CD4-positive, alpha-beta T cell treated with Interleukin-4 for 4 hours (primary cell): ENCODE data around the gene KCNQ2.
"Not testable (repeated sequence)": the region's sequence is repeated elsewhere in the genome, so short reads cannot be mapped to it uniquely, and the experiment has no call there.

Source experiments
- DNase-seq: peaks from one replicate; pipeline ENCODE4 v3.0.0-alpha.2; 2020

KCNQ2 gene

DNA sequence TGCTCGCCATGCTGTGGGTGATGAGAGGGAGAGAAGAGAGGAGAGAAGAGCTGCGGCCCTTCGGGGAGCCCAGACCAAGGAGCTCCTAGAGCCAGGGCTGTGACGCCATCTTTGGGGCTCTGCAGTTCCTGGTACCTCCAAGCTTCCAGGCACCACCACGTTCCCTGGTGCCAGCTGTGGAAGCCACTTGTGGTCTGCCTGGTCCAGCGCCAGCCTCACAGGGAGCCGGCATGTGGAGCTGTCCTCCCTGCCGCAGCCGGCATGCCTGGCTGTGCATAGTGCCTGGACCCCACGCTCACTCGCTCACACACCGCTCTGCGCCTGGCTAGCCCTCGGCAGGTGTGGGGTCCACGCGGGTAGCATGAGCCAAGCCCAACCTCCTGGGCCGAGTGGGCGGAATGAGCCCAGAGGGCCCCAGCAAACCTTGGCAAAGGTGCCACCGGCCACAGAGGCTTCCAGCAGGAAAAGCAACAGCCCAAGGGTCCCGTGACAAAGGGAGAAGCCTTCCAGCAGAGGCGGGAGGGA is 92.0 kb downstream of the KCNQ2 start:
- no peak for DNase-seq

DNA sequence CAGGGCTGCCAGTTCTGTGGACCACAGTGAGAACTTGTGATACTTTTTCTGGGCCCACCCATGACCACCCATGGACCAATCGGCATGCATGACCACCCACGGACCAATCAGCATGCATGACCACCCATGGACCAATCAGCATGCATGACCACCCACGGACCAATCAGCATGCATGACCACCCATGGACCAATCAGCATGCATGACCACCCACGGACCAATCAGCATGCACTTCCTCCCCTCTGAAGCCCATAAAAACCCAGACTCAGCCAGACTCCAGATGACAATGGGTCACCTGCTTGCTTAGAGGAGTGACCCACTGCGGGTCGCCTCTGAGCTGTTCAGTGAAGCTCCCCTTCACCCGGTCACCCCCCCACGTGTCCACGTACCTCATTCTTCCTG is 92.6 kb downstream of the KCNQ2 start:
- not testable (repeated sequence) for DNase-seq

DNA sequence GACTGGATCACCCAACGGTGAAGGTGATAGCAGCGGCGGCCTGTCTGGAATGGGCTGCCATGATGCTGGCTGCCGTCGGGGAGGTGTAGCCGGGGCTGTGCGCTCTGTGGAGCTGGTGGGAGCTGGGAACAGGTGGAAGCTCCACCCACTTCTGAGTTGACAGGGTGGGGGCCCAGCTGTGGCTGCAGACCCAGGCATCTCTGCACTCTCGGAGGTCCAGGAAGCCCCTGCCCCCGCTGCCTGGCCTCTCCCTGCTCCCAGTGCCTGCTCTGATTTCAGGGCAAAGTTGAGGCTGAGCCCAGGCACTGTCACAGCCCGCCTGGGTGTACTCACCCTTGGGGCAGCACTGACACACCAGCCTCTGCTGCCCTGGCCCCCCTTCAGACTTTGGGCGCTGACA is 93.2 kb downstream of the KCNQ2 start:
- no peak for DNase-seq

DNA sequence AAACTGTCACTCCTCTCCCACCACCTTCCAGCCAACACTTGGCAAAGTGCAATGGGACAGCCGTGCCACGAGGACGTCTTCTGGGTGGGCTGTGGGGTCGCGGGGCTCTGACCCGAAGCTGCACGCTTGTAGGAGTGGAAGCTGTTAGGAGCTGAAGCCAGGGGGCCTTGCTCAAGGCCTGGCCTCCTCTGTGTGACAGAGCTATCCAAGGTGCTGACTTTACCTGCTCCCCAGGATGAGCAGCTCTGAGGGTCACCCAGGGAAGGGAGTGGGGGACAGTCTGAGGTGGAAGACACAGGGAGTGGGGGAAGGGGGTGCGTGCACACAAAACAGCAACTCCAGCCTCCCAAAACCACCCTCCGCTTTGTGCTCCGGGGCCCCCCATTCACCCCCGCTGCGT is 93.8 kb downstream of the KCNQ2 start:
- no peak for DNase-seq

DNA sequence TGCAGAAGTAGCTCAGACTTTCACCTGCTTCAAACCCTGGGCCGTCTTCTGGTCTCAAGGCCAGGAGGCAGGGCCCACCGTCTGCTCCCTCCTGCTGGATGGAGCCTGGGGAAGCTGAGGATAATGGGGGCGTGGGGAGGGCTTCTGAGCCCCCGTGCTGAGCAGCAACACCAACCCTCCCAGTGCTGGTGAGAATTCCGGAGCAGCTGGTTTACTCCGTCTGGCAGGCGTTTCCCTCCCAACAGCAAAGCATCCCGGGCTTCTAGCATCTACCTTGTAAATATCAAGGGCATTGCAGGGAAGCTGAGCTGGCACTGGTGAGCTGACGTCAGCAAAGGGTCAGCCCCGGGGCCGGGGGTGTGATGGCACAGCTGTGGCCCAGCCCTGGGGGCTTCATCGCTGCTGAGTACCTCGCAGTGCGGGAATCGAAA is 94.5 kb downstream of the KCNQ2 start:
- no peak for DNase-seq

DNA sequence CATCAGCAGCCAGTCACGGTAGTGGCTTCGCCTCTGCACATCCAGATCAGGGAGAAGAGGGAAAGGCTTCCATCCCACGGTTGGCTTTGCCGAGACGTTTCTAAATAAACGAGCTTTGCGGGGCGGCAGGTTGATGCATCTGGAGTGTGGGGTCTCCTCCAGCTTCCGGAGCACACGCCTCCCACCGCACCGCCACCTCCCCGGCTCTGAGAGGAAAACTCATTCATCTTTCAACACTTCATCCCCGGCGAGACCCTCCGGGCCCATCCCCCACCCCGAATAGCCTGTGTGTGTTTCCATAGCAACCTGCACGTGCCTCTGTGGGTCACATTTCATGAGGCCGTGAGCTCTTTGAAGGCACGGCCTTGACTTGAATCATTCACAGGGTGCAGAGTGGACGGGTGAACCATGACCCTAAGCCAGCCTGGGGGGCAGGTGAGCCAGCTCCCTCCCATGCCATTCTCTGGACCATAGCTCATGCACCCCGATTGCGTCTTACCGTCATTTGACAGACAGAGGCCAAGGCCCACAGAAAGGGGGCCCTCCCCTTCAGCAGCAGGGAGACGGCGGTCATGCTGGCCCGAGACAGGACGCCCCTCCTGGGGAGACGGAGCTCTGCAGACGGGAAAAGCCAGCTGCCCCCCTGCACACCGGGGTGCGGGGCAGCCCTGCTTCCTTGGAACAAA is 95.1 kb downstream of the KCNQ2 start:
- no peak for DNase-seq

DNA sequence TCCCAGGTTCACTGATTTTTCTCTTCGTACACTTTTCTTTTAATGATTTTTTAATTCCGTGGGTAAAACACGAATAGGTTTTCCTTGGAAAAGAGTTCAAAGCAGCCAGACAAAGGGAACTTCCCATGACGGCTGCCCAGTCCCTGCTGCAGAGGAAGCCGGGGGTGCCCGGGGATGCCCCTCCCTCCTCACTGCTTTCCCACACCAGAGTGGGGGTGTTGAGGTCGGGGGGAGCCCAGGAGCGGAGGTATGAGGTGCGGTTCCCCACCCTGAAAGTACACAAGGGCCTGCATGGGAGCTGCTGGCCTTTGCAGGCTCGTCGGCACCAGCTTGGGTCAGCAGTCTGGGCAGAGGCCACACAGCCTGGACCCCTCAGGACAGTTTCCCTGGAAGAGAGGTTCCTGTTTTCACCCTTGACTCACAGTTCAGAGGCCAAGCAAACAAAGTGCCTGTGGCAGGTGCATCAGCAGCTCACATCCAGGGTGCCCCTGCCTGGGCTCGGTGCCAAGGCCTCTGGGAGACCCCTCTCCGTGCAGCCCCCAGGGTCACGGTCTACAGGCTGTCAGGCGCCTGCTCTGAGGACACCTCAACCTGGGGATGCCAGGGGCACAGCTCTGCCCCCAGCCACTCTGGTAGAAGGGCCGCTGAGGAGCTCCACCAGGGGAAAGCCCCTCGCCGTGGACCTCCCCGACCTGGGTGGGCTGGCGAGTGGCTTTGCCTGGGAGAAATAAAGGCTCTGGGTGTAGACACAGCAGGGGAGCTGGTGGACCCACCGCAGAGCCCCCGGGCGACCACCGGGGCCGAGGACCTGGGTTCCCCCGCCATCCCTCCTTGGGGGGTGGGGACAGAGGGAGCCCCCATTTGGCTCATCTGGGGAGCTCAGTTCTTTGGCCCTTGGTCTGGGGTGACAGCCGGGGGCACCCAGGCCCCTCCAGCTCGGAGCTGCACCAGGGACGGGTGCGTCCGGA is 95.9 kb downstream of the KCNQ2 start:
- DNase-seq, result no peak

DNA sequence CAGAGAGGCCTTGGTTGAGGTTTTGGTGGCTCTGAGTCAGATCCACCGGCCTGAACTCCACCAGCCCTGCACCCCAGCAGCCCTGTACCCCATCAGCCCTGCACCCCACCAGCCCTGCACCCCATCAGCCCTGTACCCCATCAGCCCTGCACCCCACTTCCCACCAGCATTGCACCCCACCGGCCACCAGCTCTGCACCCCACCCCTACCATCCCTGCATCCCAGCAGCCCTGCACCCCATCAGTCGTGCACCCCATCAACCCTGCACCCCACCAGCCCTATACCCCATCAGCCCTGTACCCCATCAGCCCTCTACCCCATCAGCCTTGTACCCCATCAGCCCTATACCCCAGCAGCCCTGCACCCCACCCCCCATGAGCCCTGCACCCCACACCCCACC is 97.0 kb downstream of the KCNQ2 start:
- DNase-seq, result no peak

DNA sequence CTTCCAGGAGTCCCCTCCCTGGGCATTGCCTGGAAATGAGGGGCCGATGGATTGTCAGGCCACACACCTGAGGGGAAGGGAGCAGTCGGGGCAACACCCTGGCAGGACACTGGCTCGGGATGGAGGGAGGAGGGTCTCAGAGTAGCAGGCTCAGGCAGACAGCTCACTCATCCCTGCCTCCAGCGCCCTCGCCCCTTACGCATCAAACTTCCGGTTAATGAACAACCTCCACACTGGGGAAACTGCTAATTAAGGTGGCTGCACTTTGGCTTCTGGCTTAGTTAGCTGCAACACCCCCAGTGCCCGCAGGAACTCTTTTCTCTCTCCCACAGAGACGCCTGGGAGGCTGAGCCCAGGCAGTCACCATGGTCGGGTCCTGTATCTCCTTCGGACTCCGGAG is 98.0 kb downstream of the KCNQ2 start:
- DNase-seq, result no peak

DNA sequence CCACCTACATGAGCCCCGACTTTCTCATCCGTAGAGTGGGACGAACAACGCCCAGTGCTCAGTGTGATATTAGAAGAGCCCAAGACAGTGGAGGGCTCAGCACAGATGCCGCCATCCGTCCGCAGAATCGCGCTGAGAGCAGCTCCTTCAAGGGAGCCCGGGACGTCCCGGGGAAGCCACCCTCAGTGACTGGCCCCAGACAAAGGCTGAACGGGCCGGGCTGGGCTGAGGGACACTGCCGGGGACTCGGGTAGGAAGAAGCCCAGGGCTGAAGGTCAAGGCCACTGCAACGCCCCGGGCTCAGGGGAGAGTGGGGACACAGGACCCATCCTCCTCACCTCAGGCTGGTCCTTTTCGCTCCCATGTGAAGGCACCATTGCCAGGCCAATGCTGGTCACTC is 98.5 kb downstream of the KCNQ2 start:
- no peak for DNase-seq

DNA sequence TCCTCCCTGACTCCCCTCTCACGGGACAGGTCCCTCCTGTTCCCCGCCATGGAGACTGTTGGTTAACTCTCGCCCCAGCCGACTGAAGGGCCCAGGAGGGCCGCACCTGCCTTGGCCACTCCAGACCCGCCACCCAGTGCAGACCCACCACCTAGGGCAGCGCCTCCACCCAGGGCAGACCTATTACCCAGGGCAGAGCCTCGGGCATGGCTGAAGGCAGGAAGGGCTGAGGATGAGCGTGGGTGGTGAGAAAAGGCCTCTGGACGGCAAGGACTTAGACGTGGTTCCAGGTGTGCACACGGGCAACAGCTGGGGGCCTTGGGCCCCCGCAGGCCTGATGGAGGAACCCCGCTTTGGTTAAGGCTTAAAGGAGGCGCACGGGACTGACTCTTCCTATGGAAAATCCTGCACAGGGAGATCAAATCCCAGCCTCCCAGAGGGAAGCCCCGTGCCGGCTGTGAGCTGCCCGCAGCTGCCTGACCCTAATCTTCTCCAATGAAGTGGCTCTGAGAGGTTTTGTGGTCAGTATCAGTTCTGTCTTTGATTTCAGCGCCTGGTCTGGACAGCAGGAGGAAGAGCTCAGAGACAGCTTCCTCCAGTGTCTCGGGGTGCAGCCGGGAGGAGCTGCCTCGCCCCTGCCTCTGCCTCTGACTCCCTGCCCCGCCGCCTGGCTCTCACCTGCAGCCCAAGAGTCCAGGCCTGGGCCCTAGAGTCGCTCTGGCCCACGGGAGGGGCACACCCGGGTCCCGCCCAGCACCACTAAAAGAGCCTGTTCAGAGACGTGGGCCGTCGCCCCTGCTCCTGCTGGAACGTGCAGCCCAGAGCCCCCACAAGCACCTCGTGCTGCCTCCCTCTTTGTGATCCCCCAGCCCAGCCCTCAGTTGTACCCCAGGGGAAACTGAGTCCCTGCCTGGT is 99.2 kb downstream of the KCNQ2 start:
- DNase-seq, result no peak

DNA sequence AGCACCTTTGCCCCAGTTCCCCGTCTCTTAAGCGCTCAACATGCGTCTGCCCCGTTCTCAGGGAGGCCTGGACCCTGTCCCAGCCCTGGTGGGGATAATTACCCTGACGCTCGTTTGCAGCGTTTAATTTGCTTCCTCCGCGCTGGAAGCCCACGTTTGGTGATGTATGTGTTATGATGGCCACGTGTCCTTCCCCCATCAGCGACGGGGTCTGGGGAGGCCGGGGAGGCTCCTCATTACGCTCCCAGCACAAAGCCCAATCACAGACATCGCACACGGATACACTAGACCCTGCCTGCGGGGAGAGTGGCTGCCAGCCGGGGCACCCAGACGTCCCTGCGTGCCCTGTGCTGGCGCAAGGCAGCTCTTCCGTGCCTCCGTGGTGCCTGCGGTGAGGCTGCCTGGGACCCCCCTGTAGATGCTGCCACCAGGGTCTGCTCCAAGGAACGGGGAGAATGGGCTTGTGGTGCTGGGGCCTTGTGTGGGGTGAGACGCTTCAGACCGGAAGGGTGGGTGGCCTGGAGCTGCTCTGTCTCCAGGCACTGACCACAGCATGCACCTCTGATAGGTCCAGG is 101.1 kb downstream of the KCNQ2 start:
- DNase-seq, result no peak

DNA sequence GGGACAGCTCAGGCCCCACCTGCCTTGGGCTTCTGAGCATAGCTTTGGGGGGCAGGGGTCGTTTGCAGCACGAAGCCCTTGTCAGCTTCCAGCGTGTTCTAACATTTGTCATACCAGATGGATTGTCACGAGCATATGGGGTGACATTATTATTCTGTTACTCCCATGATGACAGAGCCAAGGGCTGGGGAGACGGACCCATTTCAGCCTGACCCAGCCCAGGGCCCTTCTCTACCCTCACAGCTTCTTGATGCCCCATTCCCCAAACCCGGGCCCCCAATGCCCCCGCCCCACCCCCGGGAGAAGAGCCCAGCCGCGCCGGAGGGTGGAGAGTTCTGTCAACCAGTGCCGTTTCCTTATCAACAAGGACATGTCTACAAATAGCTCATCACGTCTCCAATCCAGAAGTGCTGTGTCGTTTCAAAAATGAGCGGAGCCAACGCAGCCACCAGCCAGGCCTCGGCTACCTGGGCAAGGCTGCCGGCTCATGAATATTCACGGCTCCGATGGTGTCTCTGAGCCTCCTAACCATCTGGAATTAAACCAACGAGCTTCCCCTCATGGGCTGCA is 101.8 kb downstream of the KCNQ2 start:
- DNase-seq, result no peak

DNA sequence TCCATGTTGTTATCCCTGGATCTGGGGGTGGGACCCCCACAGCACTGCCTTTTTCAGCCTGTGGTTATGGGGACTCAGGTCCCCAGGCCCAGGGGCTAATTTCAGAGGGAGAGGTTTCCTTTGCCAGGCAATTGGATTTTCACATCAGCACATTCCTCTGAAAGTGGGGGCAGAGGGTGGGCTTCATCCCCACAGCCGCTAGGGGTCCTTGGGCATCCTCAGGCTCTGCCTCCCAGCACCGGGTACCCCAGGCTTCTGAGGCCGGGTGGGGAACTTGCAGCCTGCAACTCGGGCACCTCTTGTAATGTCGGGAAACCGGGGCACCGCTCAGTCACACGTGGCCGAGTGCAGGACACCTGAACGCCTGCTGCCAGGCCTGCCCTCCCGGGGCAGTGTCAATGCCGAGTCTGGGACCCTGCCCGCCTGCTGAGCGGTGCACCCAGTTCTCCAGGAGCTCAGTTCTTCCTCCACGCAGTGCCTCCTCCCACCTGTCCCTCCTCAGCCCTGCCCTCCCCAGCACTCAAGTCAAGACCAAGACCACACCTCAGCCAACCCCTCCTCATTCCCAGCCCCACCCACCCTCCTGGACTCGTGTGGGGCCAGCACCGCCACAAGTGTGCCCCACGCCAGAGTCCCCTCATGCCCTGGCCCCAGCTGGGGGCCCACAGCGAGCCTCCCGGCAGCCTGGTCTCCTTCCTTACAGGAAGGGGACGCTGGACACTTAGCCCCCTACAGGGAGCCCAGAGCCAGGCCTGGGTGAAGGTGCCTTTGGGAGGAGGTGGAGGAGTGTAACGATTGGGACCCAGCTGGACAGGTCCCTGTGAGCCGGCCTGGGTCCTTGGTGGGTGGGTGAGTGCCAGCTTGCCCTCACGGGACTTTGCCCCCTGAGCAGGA is 102.5 kb downstream of the KCNQ2 start:
- no peak for DNase-seq

DNA sequence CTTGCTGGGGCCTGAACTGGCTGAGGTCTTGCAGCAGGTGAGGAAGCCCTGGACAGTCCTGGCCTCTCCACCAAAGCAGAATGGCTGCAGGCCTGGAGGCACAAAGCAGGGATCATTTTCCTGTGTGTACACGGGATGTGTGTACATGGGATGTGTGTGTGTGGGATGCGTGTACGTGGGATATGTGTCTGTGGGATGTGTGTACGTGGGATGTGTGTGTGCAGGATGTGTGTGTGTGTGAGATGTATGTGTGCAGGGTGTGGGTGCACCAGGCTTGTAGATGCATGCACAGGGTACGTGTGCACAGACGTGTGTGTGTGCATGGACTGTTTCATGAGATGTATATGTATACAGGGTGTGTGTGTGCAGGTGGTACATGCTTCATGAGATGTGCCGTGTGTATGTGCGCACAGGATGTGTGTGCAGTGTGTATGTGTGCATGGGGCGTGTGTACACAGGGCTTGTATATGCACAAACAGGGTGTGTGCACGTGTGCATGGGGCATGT is 103.4 kb downstream of the KCNQ2 start:
- no peak for DNase-seq

DNA sequence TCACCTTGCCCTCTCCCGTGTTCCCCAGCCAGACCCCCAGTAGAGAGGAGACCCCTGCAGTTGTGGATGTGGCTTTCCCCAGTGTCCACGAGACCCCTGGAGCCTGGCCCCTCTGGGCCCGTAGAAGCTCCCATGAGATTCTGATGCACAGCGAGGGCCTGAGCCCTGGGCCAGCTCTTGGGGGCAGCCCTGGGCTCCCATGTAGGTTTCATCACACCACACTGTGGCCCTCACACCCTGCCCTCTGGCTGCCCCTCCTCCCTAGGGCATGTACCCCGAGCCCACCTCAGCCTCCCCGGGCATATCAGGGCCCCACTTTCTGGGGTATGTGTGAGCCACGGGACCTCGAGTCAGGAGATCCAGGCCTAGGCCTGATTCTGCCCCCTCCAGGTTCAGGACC is 104.3 kb downstream of the KCNQ2 start:
- no peak for DNase-seq

DNA sequence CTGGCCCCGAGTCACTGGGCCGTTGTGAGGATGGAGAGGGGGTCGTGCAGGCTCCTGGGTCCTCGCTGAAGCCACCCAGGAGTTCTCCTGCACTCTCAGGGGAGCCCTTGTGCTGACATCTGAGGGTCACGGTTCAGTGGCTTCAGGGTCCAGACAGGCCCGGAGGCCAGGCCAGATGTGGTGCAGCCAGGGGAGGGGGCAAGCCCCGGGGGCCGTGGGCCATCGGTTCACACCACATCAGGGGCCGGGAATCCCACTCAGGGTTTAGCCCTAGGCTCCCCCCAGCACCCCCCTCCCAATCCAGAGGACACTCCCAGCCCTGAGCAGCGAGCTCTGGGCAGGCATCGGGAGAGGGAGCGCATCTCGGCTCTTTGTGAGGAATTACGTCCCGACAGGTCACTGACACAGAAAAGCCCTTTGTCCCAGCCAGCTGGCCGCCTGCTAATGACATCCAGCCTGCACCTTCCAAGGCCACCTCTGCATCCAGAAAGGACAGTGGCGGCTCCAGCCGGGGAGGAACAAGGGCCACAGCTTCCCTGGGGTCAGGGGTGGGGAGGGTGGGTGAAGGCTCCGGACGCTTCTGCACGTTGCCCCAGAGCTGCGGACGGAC is 104.9 kb downstream of the KCNQ2 start:
- no peak for DNase-seq

DNA sequence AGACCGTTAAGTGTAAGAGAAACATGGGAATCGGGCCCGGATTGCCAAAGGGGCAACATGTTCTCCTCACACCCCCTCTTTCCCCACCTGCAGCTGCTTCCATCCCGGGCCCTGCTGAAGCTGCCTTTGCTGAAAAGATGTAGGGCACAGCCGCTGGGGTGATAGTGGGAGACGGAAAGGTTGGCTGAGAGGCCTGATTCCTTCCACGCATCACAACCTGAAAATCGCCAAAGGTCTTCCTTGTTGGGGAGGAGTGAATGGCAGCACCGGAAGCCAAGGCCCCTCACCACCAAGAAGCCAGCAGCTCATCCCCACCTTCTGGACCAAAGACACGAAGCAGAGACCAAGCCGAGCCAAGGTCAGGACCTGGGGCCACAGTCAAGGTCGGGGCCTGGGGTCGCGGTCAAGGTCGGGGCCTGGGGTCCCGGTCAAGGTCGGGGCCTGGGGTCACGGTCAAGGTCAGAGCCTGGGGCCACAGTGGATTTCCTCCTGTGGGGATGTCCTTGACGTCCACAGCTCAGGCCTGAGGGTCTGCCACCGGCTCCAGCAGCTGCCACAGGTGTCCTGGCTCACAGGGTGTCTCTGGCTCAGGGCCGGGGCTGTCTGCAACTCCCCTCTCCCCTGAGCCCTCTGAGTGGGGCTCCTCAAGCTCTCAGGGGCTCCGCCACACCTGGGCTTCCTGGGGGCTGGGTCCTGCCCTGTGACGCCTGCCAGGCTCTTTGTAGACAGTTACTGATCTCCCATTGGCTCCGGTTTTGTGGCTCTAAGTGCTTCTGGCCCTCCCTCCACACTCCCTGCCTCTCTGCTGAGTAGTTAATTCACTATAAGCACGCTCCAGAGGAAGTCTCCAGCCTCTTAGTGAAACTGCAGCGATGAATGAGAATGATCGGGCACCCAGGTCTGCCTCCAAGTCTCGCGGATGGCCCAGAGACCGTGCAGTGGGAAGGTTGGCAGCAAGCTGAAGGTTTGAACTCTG is 105.8 kb downstream of the KCNQ2 start:
- no peak for DNase-seq
